GM19238 (cell line): Measurements from ENCODE around the gene RAB24.
"Not testable (repeated sequence)": the region's sequence is repeated elsewhere in the genome, so short reads cannot be mapped to it uniquely, and the experiment has no call there.

Source experiments
- DNase-seq: peaks from one replicate; pipeline ENCODE4 v3.0.0; 2011; ENCODE audit warnings: low spot score; ENCODE audit not compliant: insufficient read length

Gene RAB24

GRCh38 chr5:177296581-177296980 is 6.9 kb downstream of the RAB24 start:
- no peak for DNase-seq

- no peak for DNase-seq
These were observed 7.6 kb downstream of the RAB24 start for GRCh38 chr5:177295924-177296323.

- no peak for DNase-seq
These were observed 8.9 kb downstream of the RAB24 start for GRCh38 chr5:177294632-177295031.

GRCh38 chr5:177293819-177294581 is 9.5 kb downstream of the RAB24 start:
- no peak for DNase-seq

- no peak for DNase-seq
These were observed 11.8 kb downstream of the RAB24 start for GRCh38 chr5:177291735-177292134.

- no peak for DNase-seq
These were observed 12.5 kb downstream of the RAB24 start for GRCh38 chr5:177290816-177291596.

- no peak for DNase-seq
These were observed 15.3 kb downstream of the RAB24 start for GRCh38 chr5:177288191-177288590.

GRCh38 chr5:177276886-177277285 is 26.6 kb downstream of the RAB24 start:
- DNase-seq = no peak

GRCh38 chr5:177275883-177276282 is 27.6 kb downstream of the RAB24 start:
- no peak for DNase-seq

GRCh38 chr5:177271113-177271512 is 32.4 kb downstream of the RAB24 start:
- DNase-seq = no peak

- DNase-seq = no peak
These were observed 32.9 kb downstream of the RAB24 start for GRCh38 chr5:177270653-177271052.

GRCh38 chr5:177269976-177270375 is 33.5 kb downstream of the RAB24 start:
- no peak for DNase-seq

- no peak for DNase-seq
These were observed 34.2 kb downstream of the RAB24 start for GRCh38 chr5:177269232-177269895.

- no peak for DNase-seq
These were observed 38.1 kb downstream of the RAB24 start for GRCh38 chr5:177265395-177265794.

GRCh38 chr5:177264178-177264577 is 39.3 kb downstream of the RAB24 start:
- no peak for DNase-seq

- no peak for DNase-seq
These were observed 42.0 kb downstream of the RAB24 start for GRCh38 chr5:177261510-177261909.

- DNase-seq = no peak
These were observed 42.6 kb downstream of the RAB24 start for GRCh38 chr5:177260961-177261360.

GRCh38 chr5:177258711-177259110 is 44.8 kb downstream of the RAB24 start:
- DNase-seq = not testable (repeated sequence)

- DNase-seq = no peak
These were observed 47.2 kb downstream of the RAB24 start for GRCh38 chr5:177256296-177256695.

GRCh38 chr5:177253252-177253651 is 50.3 kb downstream of the RAB24 start:
- no peak for DNase-seq
